ENCODE results near the gene TMEM187.

DNA sequence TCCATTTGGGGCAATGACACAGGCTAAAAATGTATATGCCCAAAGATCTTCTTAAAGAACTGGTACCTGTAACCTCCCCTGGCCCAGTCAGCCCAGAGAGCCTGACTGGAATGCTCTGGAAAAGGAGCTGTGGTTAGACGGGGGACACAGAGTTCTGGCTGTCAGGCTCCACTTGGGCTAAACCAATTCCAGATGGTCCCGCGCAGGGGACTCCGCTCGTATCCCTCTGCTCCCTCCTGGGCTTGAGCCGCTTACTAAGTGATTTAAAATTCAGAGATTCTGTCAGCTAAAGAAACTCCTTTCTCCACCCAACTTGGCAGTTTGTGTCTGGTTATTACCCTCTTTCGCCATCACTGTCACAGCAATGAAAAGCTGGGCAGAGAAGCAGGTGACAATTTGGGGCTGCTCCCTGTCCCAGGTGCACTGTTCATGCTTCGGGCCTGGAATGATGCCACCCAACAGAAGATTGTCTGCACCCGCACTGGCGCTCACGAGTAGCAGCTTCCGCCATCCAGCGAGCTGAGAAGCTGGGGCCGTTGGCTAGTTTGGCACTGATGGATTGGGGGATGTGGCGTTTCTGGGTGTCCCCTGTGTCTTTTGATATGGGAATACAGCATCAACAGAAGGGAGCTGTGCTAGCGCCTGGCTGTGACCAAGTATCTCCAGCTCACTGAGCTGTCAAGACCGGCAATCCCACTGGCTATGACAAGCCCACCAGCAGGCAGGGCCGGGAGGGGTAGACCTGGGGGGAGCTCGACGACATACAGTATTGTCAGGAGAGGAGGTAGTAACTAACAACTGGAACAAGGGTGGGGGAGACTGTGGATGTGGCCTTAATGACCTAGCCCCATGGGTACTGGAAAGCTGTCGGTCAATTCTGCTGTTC lies 53.8 kb downstream of the TMEM187 start:
- TF ChIP-seq, protein P1, sequence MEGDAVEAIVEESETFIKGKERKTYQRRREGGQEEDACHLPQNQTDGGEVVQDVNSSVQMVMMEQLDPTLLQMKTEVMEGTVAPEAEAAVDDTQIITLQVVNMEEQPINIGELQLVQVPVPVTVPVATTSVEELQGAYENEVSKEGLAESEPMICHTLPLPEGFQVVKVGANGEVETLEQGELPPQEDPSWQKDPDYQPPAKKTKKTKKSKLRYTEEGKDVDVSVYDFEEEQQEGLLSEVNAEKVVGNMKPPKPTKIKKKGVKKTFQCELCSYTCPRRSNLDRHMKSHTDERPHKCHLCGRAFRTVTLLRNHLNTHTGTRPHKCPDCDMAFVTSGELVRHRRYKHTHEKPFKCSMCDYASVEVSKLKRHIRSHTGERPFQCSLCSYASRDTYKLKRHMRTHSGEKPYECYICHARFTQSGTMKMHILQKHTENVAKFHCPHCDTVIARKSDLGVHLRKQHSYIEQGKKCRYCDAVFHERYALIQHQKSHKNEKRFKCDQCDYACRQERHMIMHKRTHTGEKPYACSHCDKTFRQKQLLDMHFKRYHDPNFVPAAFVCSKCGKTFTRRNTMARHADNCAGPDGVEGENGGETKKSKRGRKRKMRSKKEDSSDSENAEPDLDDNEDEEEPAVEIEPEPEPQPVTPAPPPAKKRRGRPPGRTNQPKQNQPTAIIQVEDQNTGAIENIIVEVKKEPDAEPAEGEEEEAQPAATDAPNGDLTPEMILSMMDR (IDR thresholded peaks at IDR 0.05 in 2 of 3, conservative IDR thresholded peaks at IDR 0.05 in 1 of 3; ENCODE audit: control insufficient read depth in 2 of 3, extremely low read depth in 1 of 3, insufficient read depth in 1 of 3, low read depth in 3 of 3, low read length in 3 of 3) = no peak
- no peak for TF ChIP-seq POLR2AphosphoS5 (IDR thresholded peaks at IDR 0.05; ENCODE audit: low read length)

All from GM12878 (cell line).